ENCODE data around the gene ARMC8.

The ARMC8 gene

DNA sequence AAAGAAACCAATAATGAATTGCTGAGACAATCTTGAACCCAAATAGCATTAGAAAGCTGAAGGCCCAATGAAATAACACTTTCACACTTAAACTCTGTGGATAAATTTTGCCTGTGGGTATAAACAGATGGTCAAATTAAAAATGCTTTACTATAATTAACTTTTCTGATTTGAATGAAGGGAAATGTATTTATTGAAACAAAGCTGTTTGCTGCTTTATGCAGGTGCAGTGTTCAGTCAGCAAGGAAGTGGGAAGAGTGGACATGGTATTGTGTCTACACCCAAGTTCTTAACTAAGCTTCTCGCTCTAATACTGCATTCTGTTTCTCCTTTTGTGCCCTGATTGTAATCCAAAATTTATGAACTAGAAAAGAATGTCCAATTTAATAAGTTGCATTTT lies 110.8 kb downstream of the ARMC8 start:
- TF ChIP-seq, protein P1, sequence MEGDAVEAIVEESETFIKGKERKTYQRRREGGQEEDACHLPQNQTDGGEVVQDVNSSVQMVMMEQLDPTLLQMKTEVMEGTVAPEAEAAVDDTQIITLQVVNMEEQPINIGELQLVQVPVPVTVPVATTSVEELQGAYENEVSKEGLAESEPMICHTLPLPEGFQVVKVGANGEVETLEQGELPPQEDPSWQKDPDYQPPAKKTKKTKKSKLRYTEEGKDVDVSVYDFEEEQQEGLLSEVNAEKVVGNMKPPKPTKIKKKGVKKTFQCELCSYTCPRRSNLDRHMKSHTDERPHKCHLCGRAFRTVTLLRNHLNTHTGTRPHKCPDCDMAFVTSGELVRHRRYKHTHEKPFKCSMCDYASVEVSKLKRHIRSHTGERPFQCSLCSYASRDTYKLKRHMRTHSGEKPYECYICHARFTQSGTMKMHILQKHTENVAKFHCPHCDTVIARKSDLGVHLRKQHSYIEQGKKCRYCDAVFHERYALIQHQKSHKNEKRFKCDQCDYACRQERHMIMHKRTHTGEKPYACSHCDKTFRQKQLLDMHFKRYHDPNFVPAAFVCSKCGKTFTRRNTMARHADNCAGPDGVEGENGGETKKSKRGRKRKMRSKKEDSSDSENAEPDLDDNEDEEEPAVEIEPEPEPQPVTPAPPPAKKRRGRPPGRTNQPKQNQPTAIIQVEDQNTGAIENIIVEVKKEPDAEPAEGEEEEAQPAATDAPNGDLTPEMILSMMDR (IDR thresholded peaks at IDR 0.05; ENCODE audit: extremely low read depth, missing control alignments): no peak
- no peak for DNase-seq (ENCODE audit: low spot score)

DNA sequence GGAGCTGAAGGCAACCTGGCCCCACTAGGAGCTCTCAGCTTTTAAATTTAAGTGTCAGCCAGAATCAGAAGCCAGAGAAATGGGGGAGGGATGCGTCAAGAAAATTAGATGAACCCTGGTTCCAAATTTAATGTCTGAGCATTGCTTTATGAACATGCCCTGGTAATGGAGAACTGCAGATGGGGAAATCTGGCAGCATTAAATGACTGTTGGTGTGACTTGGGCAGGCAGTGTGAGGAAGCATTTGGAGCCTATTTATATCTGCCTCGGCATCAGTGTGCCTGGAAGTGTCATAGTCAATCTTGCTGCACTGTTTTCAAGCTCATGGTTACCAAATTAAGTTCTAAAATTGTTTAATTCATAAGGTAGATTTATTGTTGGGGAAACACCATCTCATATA lies 113.5 kb downstream of the ARMC8 start:
- DNase-seq (ENCODE audit: low spot score): no peak
- TF ChIP-seq, protein P1 (IDR thresholded peaks at IDR 0.05; ENCODE audit: extremely low read depth, missing control alignments): no peak

DNA sequence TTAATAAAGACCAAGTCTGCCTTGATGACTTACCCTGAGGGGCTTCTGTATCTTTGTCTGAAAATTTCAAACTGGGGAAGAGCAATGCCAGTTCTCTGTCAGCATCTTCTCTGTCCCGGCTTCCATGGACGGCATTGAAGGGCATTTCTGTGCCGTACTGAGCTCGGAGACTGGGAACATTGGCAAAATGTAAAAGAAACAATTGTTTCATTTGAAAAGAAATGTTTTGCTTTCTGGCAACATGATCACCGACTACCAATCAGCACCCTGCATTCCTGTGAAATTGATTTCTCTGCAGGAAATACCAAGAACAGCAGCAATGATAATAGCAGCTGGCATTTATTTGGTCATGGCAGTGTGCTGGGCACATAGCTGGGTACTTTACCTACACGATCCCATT lies 116.4 kb downstream of the ARMC8 start:
- TF ChIP-seq, protein P1 (IDR thresholded peaks at IDR 0.05; ENCODE audit: extremely low read depth, missing control alignments): no peak
- no peak for DNase-seq (ENCODE audit: low spot score)

DNA sequence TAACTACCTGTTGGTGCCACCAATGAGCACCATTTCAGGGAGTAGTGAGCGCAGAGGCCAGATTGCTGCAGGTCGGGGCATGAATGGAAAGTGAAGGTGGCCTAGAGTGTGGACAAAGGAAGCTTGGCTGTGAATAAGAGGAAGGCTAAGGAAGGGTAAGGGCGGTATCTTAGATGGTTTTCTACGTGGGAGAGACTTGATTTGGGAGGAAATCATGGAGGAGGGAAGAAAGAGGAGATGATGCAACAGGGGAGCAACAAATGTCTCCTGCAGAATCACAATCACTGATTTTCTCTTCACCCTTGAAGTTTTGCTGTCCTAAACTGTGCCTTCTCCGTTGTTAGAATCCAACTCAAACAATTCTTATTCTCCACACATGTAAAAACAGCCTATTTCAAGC lies 120.8 kb downstream of the ARMC8 start:
- DNase-seq (ENCODE audit: low spot score): no peak
- TF ChIP-seq, protein P1 (IDR thresholded peaks at IDR 0.05; ENCODE audit: extremely low read depth, missing control alignments): no peak

DNA sequence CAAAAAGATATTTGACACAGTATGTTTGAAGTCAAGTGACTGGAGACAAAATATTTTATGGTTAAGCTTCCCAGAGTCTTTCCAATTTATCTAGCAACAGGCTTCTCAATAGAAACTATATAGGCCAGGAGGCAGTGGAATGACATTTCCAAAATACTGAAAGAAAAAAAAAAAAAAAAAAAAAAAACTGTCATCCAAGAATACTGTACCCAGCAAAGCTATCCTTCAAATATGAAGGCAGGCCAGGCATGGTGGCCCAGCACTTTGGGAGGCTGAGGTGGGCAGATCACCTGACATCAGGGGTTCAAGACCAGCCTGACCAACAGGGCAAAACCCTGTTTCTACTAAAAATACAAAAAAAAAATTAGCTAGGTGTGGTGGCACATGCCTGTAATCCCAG lies 121.7 kb downstream of the ARMC8 start:
- no peak for DNase-seq (ENCODE audit: low spot score)
- TF ChIP-seq, protein P1 (IDR thresholded peaks at IDR 0.05; ENCODE audit: extremely low read depth, missing control alignments): no peak

DNA sequence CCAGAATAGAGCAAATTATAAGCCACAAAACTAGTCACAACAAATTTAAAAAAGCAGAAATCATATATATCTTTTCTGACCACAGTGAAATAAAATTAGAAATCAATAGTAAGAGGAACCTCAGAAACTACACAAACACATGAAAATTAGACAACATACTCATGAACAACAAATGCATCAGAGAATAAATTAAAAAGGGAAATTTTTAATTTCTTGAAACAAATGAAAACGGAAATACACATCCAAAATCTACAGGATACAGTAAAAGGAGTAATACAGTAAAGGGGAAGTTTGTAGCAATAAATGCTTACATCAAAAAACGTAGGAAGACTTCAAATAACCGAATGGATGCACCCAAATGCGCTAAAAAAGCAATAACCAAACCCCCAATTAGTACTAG lies 123.4 kb downstream of the ARMC8 start:
- TF ChIP-seq, protein P1 (IDR thresholded peaks at IDR 0.05; ENCODE audit: extremely low read depth, missing control alignments): no peak
- no peak for DNase-seq (ENCODE audit: low spot score)

DNA sequence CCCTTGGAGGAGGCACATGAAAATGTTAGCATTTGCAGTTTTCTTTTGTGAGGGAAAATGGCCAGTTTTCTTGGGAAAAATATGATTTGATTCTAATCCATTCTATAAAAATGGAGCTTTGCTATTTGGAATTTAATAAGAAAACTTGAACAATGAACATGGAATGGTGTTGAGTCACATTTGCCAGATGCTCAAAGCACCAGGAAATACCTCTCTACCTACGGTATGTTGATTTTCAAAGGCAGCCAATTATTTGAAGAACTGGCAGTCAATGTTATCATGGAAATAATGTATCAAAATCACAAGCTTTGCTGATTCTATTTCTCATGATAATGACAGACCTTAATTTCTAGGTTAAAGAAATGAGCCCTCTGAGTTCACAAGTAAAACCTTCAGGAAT lies 127.7 kb downstream of the ARMC8 start:
- TF ChIP-seq, protein P1 (IDR thresholded peaks at IDR 0.05; ENCODE audit: extremely low read depth, missing control alignments): no peak
- DNase-seq (ENCODE audit: low spot score): no peak

All from GM20000 (cell line).